HepG2 (cell line): ENCODE measurements around the gene CD24. TPM values are rescaled to one million over a fixed set of nuclear protein-coding genes. Genes with fewer than 3 reads are reported as not detected.

Experiments used
- ATAC-seq: fragments of 200-7000 bp; cut with Tn5 transposase; 3 replicates; pipeline ENCODE4 v1.9.1; 2020; ENCODE audit warnings: mild to moderate bottlenecking, moderate library complexity
- BruUV-seq: library from RNA; stranded (reverse); fragments of 400-500 nt; replicated peaks from 2 replicates; lab custom pipeline; 2021; lab: Mats Ljungman, UMichigan
- CTCF ChIA-PET: fragments of 300-600 bp; formaldehyde crosslinking; extraction: SDS; loops from one replicate; lab custom pipeline; 2021; ENCODE audit warnings: low total read pairs, inconsistent platforms, low intra/inter-chr PET ratio; lab: Yijun Ruan, JAX
- POLR2A ChIA-PET: fragments of 350-600 bp; sonication (Branson Sonifier 250); formaldehyde crosslinking; loops from one replicate; lab custom pipeline; 2020; ENCODE audit warnings: antibody characterized with exemption, inconsistent platforms; lab: Yijun Ruan, JAX
- DNase-seq: peaks from one replicate; pipeline ENCODE4 v3.0.0-alpha.2; 2015; ENCODE audit warnings: low spot score
- FAIRE-seq: peaks from 3 replicates; lab custom pipeline; 2011; peaks lifted over from hg19 to GRCh38; lab: Jason Lieb, UNC
- H2AFZ ChIP-seq: one replicate; pipeline ENCODE4 v1.6.1; 2011; ENCODE audit warnings: low read length, inconsistent platforms
- H3K27ac ChIP-seq: fragments of 300-600 bp; 3 replicates; pipeline ENCODE4 v1.8.0; 2011; ENCODE audit warnings: mixed run types, mild to moderate bottlenecking, mixed read lengths, low read length, inconsistent platforms; ENCODE audit not compliant: insufficient read depth; ENCODE audit errors: extremely low read length
- H3K27me3 ChIP-seq, 2 experiments: fragments of 200-600 bp in 1 of 2; 2 replicates in 1 of 2; 3 replicates in 1 of 2; pipeline versions ENCODE4 v1.6.0 to v1.8.0; 2011; ENCODE audit warnings: low read length in 2 of 2, mild to moderate bottlenecking in 2 of 2, moderate library complexity in 2 of 2, inconsistent platforms in 1 of 2; ENCODE audit not compliant: insufficient read depth in 2 of 2, control insufficient read depth in 1 of 2
- H3K36me3 ChIP-seq, 2 experiments: fragments of 200-600 bp in 1 of 2; replicated peaks in 1 of 2; 2 replicates in 1 of 2; 3 replicates in 1 of 2; pipeline versions ENCODE4 v1.5.1 to v1.8.0; 2011; ENCODE audit warnings: low read length in 2 of 2, inconsistent platforms in 1 of 2; ENCODE audit not compliant: insufficient read depth in 2 of 2, control insufficient read depth in 1 of 2
- H3K4me1 ChIP-seq: 2 replicates; pipeline ENCODE4 v1.5.1; 2012; ENCODE audit warnings: low read length, inconsistent platforms; ENCODE audit not compliant: insufficient read depth
- H3K4me2 ChIP-seq: 2 replicates; pipeline ENCODE4 v1.6.0; 2011; ENCODE audit warnings: low read depth, low read length, inconsistent platforms
- H3K4me3 ChIP-seq, 3 experiments: fragments of 200-600 bp in 1 of 3; sonication (generic), shearing (Covaris generic) in 1 of 3; replicated peaks in 1 of 3; 2 replicates each; pipeline ENCODE4 v1.5.1; 2011 to 2016; ENCODE audit warnings: low read length in 3 of 3, inconsistent platforms in 2 of 3, low read depth in 2 of 3, mild to moderate bottlenecking in 2 of 3, control low read depth in 1 of 3, mixed read lengths in 1 of 3; ENCODE audit not compliant: insufficient read depth in 1 of 3
- H3K79me2 ChIP-seq: one replicate; pipeline ENCODE4 v1.6.1; 2011; ENCODE audit warnings: low read length, inconsistent platforms; ENCODE audit not compliant: insufficient read depth
- H3K9ac ChIP-seq: 2 replicates; pipeline ENCODE4 v1.6.0; 2011; ENCODE audit warnings: mild to moderate bottlenecking, low read depth, low read length, inconsistent platforms; ENCODE audit not compliant: insufficient read depth
- H3K9me3 ChIP-seq: 2 replicates; pipeline ENCODE4 v1.5.1; 2012; ENCODE audit warnings: mild to moderate bottlenecking, low read length
- H4K20me1 ChIP-seq: 2 replicates; pipeline ENCODE4 v1.6.0; 2011; ENCODE audit warnings: inconsistent platforms, mild to moderate bottlenecking, low read length, moderate library complexity; ENCODE audit not compliant: insufficient read depth
- ATF7 ChIP-seq, 2 experiments: fragments of 450-650 bp in 1 of 2; sonication (generic) in 1 of 2; formaldehyde crosslinking in 1 of 2; IDR thresholded peaks; 2 replicates each; pipeline versions ENCODE4 v1.4.0 to v1.6.1; 2016 to 2020; ENCODE audit warnings: antibody characterized with exemption in 1 of 2, mild to moderate bottlenecking in 1 of 2, missing genetic modification reagents in 1 of 2
- BORCS8-MEF2B ChIP-seq: sonication (generic); formaldehyde crosslinking; IDR thresholded peaks from 2 replicates; pipeline ENCODE4 v1.8.0; 2022; ENCODE audit warnings: mild to moderate bottlenecking, missing genetic modification reagents
- EEA1 ChIP-seq: sonication (generic); formaldehyde crosslinking; IDR thresholded peaks from 2 replicates; pipeline ENCODE4 v1.5.1; 2020; ENCODE audit warnings: mild to moderate bottlenecking, missing genetic modification reagents, borderline replicate concordance
- GLI4 ChIP-seq: sonication (generic); formaldehyde crosslinking; IDR thresholded peaks from 2 replicates; pipeline ENCODE4 v1.5.1; 2020; ENCODE audit warnings: missing genetic modification reagents, mild to moderate bottlenecking, moderate library complexity, borderline replicate concordance
- HDAC1 ChIP-seq: sonication (generic); formaldehyde crosslinking; IDR thresholded peaks from 2 replicates; pipeline ENCODE4 v1.5.1; 2020; ENCODE audit warnings: mild to moderate bottlenecking, missing genetic modification reagents
- NFYC ChIP-seq: IDR thresholded peaks from 2 replicates; pipeline ENCODE4 v1.6.1; 2016; ENCODE audit warnings: missing genetic modification reagents, missing compliant biosample characterization
- PITX1 ChIP-seq: sonication (generic); formaldehyde crosslinking; IDR thresholded peaks from 2 replicates; pipeline ENCODE4 v1.5.1; 2020; ENCODE audit warnings: mild to moderate bottlenecking, missing genetic modification reagents
- SALL1 ChIP-seq: sonication (generic); formaldehyde crosslinking; IDR thresholded peaks from 2 replicates; pipeline ENCODE4 v1.8.0; 2022; ENCODE audit warnings: mild to moderate bottlenecking, missing genetic modification reagents
- UBTF ChIP-seq: sonication (generic); formaldehyde crosslinking; IDR thresholded peaks from 2 replicates; pipeline ENCODE4 v1.4.0; 2020; ENCODE audit warnings: mild to moderate bottlenecking, missing genetic modification reagents
- ZBTB7A ChIP-seq: sonication (generic); formaldehyde crosslinking; IDR thresholded peaks from 2 replicates; pipeline ENCODE4 v1.8.0; 2022; ENCODE audit warnings: mild to moderate bottlenecking, missing genetic modification reagents
- ZC3H13 ChIP-seq: sonication (generic); formaldehyde crosslinking; IDR thresholded peaks from 2 replicates; pipeline ENCODE4 v1.8.1; 2023; ENCODE audit warnings: mild to moderate bottlenecking, missing genetic modification reagents, moderate library complexity
- ZFP36L1 ChIP-seq: sonication (generic); formaldehyde crosslinking; IDR thresholded peaks from 2 replicates; pipeline ENCODE4 v1.8.0; 2022; ENCODE audit warnings: mild to moderate bottlenecking, missing genetic modification reagents, moderate library complexity
- ZNF343 ChIP-seq: sonication (generic); formaldehyde crosslinking; IDR thresholded peaks from 2 replicates; pipeline ENCODE4 v1.4.0; 2020; ENCODE audit warnings: mild to moderate bottlenecking, missing genetic modification reagents
- ZNF615 ChIP-seq: sonication (generic); formaldehyde crosslinking; IDR thresholded peaks from 2 replicates; pipeline ENCODE4 v1.5.0; 2020; ENCODE audit warnings: mild to moderate bottlenecking, missing genetic modification reagents, borderline replicate concordance
- ZNF629 ChIP-seq: sonication (generic); formaldehyde crosslinking; conservative IDR thresholded peaks from 2 replicates; pipeline ENCODE4 v1.5.0; 2020; ENCODE audit warnings: missing genetic modification reagents
- ZNF800 ChIP-seq: sonication (generic); formaldehyde crosslinking; IDR thresholded peaks from 2 replicates; pipeline ENCODE4 v1.4.0; 2020; ENCODE audit warnings: missing genetic modification reagents
- WGBS: methylation state at CpG from one replicate; pipeline ENCODE4 v1.1.6; 2017; ENCODE audit warnings: low lambda C conversion rate; 5-methylcytosine and 5-hydroxymethylcytosine counted together
- in situ Hi-C: cut with HindIII; loops from 2 replicates; pipeline ENCODE4 v1.10.0; 2017; ENCODE audit warnings: low pct_unique_long_range_greater_than_20kb; ENCODE audit not compliant: extremely low pct_ligation_motif_present
- intact Hi-C: fragments of 100-400 bp; cut with micrococcal nuclease; formaldehyde crosslinking; loops from one replicate; pipeline ENCODE4 v1.10.0; 2022; ENCODE audit not compliant: unreplicated experiment
- polyA plus RNA-seq, 8 experiments: library from polyadenylated mRNA; depleted of rRNA in 3 of 8; stranded (reverse) in 7 of 8; unstranded in 1 of 8; fragments of >200 nt; fragmentation: Illumina TruSeq in 4 of 8; extraction: Trizol in 4 of 8; gene quantifications; 2 replicates each; pipeline versions ENCODE4 v1.2.1 to v1.2.3, GENCODE V29; 2011 to 2016; ENCODE audit warnings: low read depth in 4 of 8, missing spikeins in 1 of 8, mixed read lengths in 1 of 8; ENCODE audit not compliant: insufficient read depth in 1 of 8
- total RNA-seq, 5 experiments: library from RNA; depleted of rRNA; stranded (reverse); fragments of >200 nt; fragmentation: Illumina TruSeq; extraction: Trizol; gene quantifications; 2 replicates each; pipeline ENCODE4 v1.2.3, GENCODE V29; 2016; ENCODE audit warnings: low read depth in 1 of 5

The CD24 gene
- total and polyA plus RNA-seq, 2 of the 13 experiments (the other 11 are each of a cell fraction or from before 2014, with no cell fraction given): 11.3 to 30.5 TPM

DNA sequence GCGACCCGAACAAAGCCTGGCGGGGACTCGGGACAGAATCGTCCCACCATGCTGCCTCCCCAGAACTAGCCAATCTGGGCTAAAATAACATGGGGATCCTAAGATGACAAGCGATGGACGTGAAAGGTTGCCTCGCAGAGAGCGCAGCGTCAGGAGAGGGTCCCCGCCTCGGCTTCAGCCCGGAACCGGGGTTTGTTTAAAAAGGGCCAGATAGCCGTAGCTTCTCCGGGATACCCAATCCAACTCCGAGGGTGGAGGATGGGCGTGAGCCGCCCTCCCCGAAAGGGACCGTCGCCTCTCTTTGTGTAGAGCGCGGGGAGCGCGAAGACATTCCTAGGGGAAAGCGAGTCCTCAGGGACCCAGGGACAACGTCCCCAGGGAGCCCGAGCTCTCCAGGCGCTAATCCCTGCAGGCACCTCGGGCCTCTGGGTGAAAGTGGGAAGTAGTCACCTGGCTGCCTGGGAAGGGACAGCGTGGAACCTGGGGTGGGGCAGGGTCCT, 643 bp downstream of the CD24 start:
- ATAC-seq: peak; percentile 60
- Histone ChIP-seq H3K4me2 (peak overlapping the region; percentile 90), H4K20me1 (no peaks in the 10 kb centered on the region), H3K9ac (peak overlapping the region; percentile 65), H3K36me3 (no peaks in the 10 kb centered on the region), H3K4me1 (peaks cover 34% of the 10 kb centered on the region), H3K4me3 (peak overlapping the region; percentile 62 to 90 (median 86)), H3K79me2 (peaks cover 2% of the 10 kb centered on the region), H3K9me3 (no peaks in the 10 kb centered on the region), H3K27ac (no peak overlapping the region), H2AFZ (no peak overlapping the region), H3K27me3 (peaks cover 0 to 17% of the 10 kb centered on the region in 2 experiments; a peak in 3 of 5 replicates)
- WGBS: 3% methylated on average over 6 of the region's 32 CpGs
- CTCF ChIA-PET: no interaction called here
- in situ Hi-C loops (loop anchor here (5.0 to 10.0 kb wide), 3 partner anchors 87 to 369 kb away; no protein-coding TSS in a partner anchor), intact Hi-C loops (loop anchor here (10.0 kb wide), 2 partner anchors 89 to 289 kb away; no protein-coding TSS in a partner anchor)
- FAIRE-seq: no peak
- BruUV-seq: no TSS peak
- POLR2A ChIA-PET: interaction anchor here (1.0 kb wide), 1 partner anchor 86 kb away, joined by 3 read pairs; no protein-coding TSS in a partner anchor
- no peak for DNase-seq
- TF ChIP-seq EEA1: no peak
- TF ChIP-seq ZNF800 (CRISPR knock-in tag): peak; percentile 86; the same call in 1 of the 2 replicates
- no peak for TF ChIP-seq NFYC (CRISPR knock-in tag)
- TF ChIP-seq BORCS8-MEF2B: 0 out of 2 replicates have a peak, but pooled peaks have one; percentile 9
- TF ChIP-seq ZFP36L1 (CRISPR knock-in tag): no peak
- no peak for TF ChIP-seq GLI4
- no peak for TF ChIP-seq ZC3H13 (CRISPR knock-in tag)
- TF ChIP-seq SALL1: 0 out of 2 replicates have a peak, but pooled peaks have one; percentile 4
- TF ChIP-seq ZNF343 (CRISPR knock-in tag): no peak
- no peak for TF ChIP-seq ATF7 (IDR thresholded peaks at IDR 0.05)
- no peak for TF ChIP-seq ATF7 (CRISPR knock-in tag; IDR thresholded peaks at IDR 0.05)
- TF ChIP-seq ZNF615: no peak
- TF ChIP-seq HDAC1 (CRISPR knock-in tag): no peak
- TF ChIP-seq UBTF (CRISPR knock-in tag): peak; percentile 40; the same call in 1 of the 2 replicates
- TF ChIP-seq ZBTB7A: no peak
- TF ChIP-seq ZNF629 (CRISPR knock-in tag): no peak
- 0 out of 2 replicates have a peak, but pooled peaks have one; percentile 46 for TF ChIP-seq PITX1 (CRISPR knock-in tag)
